HEK293 (cell line): ENCODE data around the gene UBE4B.
A peak's percentile ranks its signal among the peaks of the same experiment; 100 is the strongest.

Experiments used
- BCL11A ChIP-seq: fragments of 450-650 bp; formaldehyde crosslinking; IDR thresholded peaks from 2 replicates; pipeline ENCODE4 v1.5.1; 2016; ENCODE audit warnings: low read depth, missing biosample characterization, missing genetic modification characterization
- EGR2 ChIP-seq: fragments of 450-650 bp; formaldehyde crosslinking; IDR thresholded peaks from 2 replicates; pipeline ENCODE4 v1.5.1; 2016; ENCODE audit warnings: low read depth, missing biosample characterization, missing genetic modification characterization
- GLI2 ChIP-seq: fragments of 450-650 bp; formaldehyde crosslinking; IDR thresholded peaks from 2 replicates; pipeline ENCODE4; 2017; ENCODE audit warnings: missing biosample characterization, missing genetic modification characterization, low read depth, borderline replicate concordance
- GLIS1 ChIP-seq: fragments of 450-650 bp; formaldehyde crosslinking; IDR thresholded peaks from 2 replicates; pipeline ENCODE4 v1.5.1; 2016; ENCODE audit warnings: missing biosample characterization, missing genetic modification characterization
- KLF9 ChIP-seq: fragments of 450-650 bp; formaldehyde crosslinking; IDR thresholded peaks from 2 replicates; pipeline ENCODE4 v1.5.1; 2016; ENCODE audit warnings: missing biosample characterization, missing genetic modification characterization, low read depth
- OSR2 ChIP-seq: fragments of 450-650 bp; formaldehyde crosslinking; IDR thresholded peaks from 2 replicates; pipeline ENCODE4 v1.5.1; 2016; ENCODE audit warnings: missing biosample characterization, missing genetic modification characterization
- YY1 ChIP-seq: fragments of 450-650 bp; formaldehyde crosslinking; IDR thresholded peaks from 2 replicates; pipeline ENCODE4 v1.5.1; 2018; ENCODE audit warnings: missing biosample characterization, missing genetic modification characterization
- ZBTB10 ChIP-seq: fragments of 450-650 bp; formaldehyde crosslinking; IDR thresholded peaks from 2 replicates; pipeline ENCODE4 v1.5.1; 2016; ENCODE audit warnings: missing biosample characterization, missing genetic modification characterization
- ZBTB17 ChIP-seq: fragments of 450-650 bp; formaldehyde crosslinking; IDR thresholded peaks from 2 replicates; pipeline ENCODE4 v1.5.1; 2016; ENCODE audit warnings: missing biosample characterization, missing genetic modification characterization
- ZFP69B ChIP-seq: fragments of 450-650 bp; formaldehyde crosslinking; IDR thresholded peaks from 2 replicates; pipeline ENCODE4 v1.5.1; 2016; ENCODE audit warnings: missing biosample characterization, missing genetic modification characterization
- ZNF132 ChIP-seq: fragments of 450-650 bp; formaldehyde crosslinking; IDR thresholded peaks from 2 replicates; pipeline ENCODE4 v1.5.1; 2017; ENCODE audit warnings: missing biosample characterization, missing genetic modification characterization, borderline replicate concordance
- ZNF138 ChIP-seq: fragments of 450-650 bp; formaldehyde crosslinking; IDR thresholded peaks from 2 replicates; pipeline ENCODE4 v1.5.1; 2016; ENCODE audit warnings: missing biosample characterization, missing genetic modification characterization, borderline replicate concordance
- ZNF19 ChIP-seq: fragments of 450-650 bp; formaldehyde crosslinking; IDR thresholded peaks from 2 replicates; pipeline ENCODE4; 2016; ENCODE audit warnings: missing biosample characterization, missing genetic modification characterization, low read depth
- ZNF398 ChIP-seq: fragments of 450-650 bp; formaldehyde crosslinking; IDR thresholded peaks from 2 replicates; pipeline ENCODE4 v1.5.1; 2017; ENCODE audit warnings: missing biosample characterization, missing genetic modification characterization
- ZNF426 ChIP-seq: fragments of 450-650 bp; formaldehyde crosslinking; IDR thresholded peaks from 2 replicates; pipeline ENCODE4 v1.5.1; 2017; ENCODE audit warnings: missing biosample characterization, missing genetic modification characterization, mild to moderate bottlenecking, inconsistent platforms, moderate library complexity
- ZNF48 ChIP-seq: fragments of 450-650 bp; formaldehyde crosslinking; IDR thresholded peaks from 2 replicates; pipeline ENCODE4 v1.5.1; 2016; ENCODE audit warnings: missing biosample characterization, missing genetic modification characterization
- ZNF600 ChIP-seq: fragments of 450-650 bp; formaldehyde crosslinking; IDR thresholded peaks from 2 replicates; pipeline ENCODE4 v1.5.1; 2016; ENCODE audit warnings: missing biosample characterization, missing genetic modification characterization
- ZNF692 ChIP-seq: fragments of 450-650 bp; formaldehyde crosslinking; IDR thresholded peaks from 2 replicates; pipeline ENCODE4 v1.5.1; 2016; ENCODE audit warnings: missing biosample characterization, missing genetic modification characterization
- ZXDB ChIP-seq: fragments of 450-650 bp; formaldehyde crosslinking; IDR thresholded peaks from 2 replicates; pipeline ENCODE4 v1.5.1; 2016; ENCODE audit warnings: missing biosample characterization, missing genetic modification characterization
- TF ChIP-seq, protein P1 (sequence below): fragments of 450-650 bp; formaldehyde crosslinking; IDR thresholded peaks from 2 replicates; pipeline ENCODE4 v1.5.1; 2016; ENCODE audit warnings: missing biosample characterization, missing genetic modification characterization
- TF ChIP-seq, protein P2 (sequence below): fragments of 450-650 bp; formaldehyde crosslinking; IDR thresholded peaks from 2 replicates; pipeline ENCODE4 v1.5.1; 2016; ENCODE audit warnings: missing biosample characterization, missing genetic modification characterization
- TF ChIP-seq, protein P3 (sequence below): fragments of 450-650 bp; formaldehyde crosslinking; IDR thresholded peaks from 2 replicates; pipeline ENCODE4 v1.5.1; 2016; ENCODE audit warnings: missing biosample characterization, missing genetic modification characterization, borderline replicate concordance

UBE4B gene

DNA sequence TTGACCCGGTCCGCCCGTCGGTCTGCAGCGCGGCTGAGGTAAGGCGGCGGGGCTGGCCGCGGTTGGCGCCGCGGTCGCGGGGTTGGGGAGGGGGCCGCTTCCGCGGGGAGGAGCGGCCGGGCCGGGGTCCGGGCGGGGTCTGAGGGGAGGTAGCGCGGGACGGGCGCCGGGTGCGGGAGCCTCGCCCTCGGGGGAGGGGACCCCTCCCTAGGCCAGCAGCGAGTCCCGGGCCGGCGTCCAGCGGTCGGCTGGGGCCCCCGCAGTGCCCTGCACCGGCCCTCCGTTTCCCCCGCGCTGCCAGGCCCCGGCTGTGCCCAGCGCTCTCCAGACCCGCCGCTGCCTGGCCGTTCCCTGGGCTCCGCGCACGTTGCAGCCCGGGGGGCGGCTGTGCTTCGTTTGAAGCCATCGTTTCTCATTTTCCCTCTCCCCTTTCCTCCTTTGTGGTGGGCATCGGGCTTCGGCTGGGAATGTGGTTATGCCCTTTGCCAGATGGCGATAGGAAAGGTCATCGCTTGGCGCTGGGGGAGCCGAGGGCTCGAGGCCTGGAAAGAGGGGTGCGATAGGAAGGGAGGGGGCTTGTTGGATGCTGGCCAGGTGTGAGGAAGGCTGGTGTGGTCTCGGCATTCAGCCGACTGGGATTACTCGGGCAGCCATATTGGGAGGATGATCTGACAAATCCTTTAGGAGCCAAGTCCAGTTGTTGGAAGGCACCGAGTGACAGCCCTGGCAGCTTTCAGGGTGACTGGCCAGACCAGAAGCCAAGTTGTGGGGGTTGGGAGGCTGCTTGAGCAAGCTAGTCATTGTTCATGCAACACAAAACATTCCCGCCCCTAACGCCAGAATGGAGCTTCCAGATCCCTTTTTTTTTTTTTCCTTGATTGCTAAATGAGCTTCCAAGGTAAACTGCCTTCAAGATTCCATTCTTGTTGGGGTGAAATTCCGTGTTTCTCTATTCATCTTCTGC lies 178.4 kb downstream of the UBE4B start (continued):
- TF ChIP-seq ZNF600 (tag by site-specific recombination) (peak; percentile 62), ZNF132 (tag by site-specific recombination) (no peak), KLF9 (tag by site-specific recombination) (0 out of 2 replicates have a peak, but pooled peaks have one; percentile 23), OSR2 (no peak), ZNF426 (tag by site-specific recombination) (no peak), YY1 (tag by site-specific recombination) (peak; percentile 47; the same call in 1 of the 2 replicates), ZBTB17 (tag by site-specific recombination) (peak; percentile 90), EGR2 (tag by site-specific recombination) (0 out of 2 replicates have a peak, but pooled peaks have one; percentile 23), ZBTB10 (tag by site-specific recombination) (peak; percentile 72), ZNF398 (tag by site-specific recombination) (peak; percentile 36; the same call in 1 of the 2 replicates), ZNF19 (tag by site-specific recombination) (no peak), GLIS1 (tag by site-specific recombination) (peak; percentile 31; the same call in 1 of the 2 replicates), ZFP69B (tag by site-specific recombination) (0 out of 2 replicates have a peak, but pooled peaks have one; percentile 43), ZXDB (tag by site-specific recombination) (0 out of 2 replicates have a peak, but pooled peaks have one; percentile 14), BCL11A (tag by site-specific recombination) (peak; percentile 69; the same call in 1 of the 2 replicates), GLI2 (tag by site-specific recombination) (no peak), ZNF138 (tag by site-specific recombination) (no peak), ZNF692 (tag by site-specific recombination) (0 out of 2 replicates have a peak, but pooled peaks have one; percentile 62), ZNF48 (no peak)
- TF ChIP-seq, protein P1, sequence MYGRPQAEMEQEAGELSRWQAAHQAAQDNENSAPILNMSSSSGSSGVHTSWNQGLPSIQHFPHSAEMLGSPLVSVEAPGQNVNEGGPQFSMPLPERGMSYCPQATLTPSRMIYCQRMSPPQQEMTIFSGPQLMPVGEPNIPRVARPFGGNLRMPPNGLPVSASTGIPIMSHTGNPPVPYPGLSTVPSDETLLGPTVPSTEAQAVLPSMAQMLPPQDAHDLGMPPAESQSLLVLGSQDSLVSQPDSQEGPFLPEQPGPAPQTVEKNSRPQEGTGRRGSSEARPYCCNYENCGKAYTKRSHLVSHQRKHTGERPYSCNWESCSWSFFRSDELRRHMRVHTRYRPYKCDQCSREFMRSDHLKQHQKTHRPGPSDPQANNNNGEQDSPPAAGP (tag by site-specific recombination), result peak; percentile 77; the same call in 1 of the 2 replicates
- TF ChIP-seq, protein P2, sequence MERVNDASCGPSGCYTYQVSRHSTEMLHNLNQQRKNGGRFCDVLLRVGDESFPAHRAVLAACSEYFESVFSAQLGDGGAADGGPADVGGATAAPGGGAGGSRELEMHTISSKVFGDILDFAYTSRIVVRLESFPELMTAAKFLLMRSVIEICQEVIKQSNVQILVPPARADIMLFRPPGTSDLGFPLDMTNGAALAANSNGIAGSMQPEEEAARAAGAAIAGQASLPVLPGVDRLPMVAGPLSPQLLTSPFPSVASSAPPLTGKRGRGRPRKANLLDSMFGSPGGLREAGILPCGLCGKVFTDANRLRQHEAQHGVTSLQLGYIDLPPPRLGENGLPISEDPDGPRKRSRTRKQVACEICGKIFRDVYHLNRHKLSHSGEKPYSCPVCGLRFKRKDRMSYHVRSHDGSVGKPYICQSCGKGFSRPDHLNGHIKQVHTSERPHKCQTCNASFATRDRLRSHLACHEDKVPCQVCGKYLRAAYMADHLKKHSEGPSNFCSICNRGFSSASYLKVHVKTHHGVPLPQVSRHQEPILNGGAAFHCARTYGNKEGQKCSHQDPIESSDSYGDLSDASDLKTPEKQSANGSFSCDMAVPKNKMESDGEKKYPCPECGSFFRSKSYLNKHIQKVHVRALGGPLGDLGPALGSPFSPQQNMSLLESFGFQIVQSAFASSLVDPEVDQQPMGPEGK (tag by site-specific recombination), result peak; percentile 95
- TF ChIP-seq, protein P3, sequence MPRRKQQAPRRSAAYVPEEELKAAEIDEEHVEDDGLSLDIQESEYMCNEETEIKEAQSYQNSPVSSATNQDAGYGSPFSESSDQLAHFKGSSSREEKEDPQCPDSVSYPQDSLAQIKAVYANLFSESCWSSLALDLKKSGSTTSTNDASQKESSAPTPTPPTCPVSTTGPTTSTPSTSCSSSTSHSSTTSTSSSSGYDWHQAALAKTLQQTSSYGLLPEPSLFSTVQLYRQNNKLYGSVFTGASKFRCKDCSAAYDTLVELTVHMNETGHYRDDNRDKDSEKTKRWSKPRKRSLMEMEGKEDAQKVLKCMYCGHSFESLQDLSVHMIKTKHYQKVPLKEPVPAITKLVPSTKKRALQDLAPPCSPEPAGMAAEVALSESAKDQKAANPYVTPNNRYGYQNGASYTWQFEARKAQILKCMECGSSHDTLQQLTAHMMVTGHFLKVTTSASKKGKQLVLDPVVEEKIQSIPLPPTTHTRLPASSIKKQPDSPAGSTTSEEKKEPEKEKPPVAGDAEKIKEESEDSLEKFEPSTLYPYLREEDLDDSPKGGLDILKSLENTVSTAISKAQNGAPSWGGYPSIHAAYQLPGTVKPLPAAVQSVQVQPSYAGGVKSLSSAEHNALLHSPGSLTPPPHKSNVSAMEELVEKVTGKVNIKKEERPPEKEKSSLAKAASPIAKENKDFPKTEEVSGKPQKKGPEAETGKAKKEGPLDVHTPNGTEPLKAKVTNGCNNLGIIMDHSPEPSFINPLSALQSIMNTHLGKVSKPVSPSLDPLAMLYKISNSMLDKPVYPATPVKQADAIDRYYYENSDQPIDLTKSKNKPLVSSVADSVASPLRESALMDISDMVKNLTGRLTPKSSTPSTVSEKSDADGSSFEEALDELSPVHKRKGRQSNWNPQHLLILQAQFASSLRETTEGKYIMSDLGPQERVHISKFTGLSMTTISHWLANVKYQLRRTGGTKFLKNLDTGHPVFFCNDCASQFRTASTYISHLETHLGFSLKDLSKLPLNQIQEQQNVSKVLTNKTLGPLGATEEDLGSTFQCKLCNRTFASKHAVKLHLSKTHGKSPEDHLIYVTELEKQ (tag by site-specific recombination), result no peak
